Effector CD4-positive, alpha-beta T cell (primary cell): ENCODE measurements around the gene SPOCK1.

Experiments used
- DNase-seq: peaks from one replicate; pipeline ENCODE4 v3.0.0-alpha.2; 2020

The SPOCK1 gene

GRCh38 chr5:137357436-137357835 is 141.7 kb downstream of the SPOCK1 start:
- DNase-seq: no peak

- DNase-seq: no peak
Measured at GRCh38 chr5:137356127-137356526, 143.0 kb downstream of the SPOCK1 start.

DNA sequence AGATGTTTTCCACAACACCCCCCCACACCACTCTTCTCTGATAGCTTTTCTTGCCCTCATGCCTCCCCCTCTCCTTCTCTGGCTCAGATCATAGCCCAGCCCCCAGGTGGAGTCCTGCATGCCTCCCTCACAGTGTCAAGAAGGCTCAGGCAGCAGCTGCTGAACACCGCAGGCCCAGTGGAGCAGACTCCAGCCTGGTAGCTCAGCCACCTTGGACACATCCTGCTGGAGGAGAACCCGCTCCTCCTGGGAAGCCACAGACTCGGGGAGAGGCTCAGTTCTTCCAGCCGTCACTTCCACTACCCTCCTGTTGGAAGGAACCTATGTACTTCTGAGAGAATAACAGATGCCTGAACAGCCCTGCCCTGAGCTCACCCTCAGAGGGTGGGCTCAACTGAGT is 143.4 kb downstream of the SPOCK1 start:
- DNase-seq: no peak

GRCh38 chr5:137352095-137352494 is 147.0 kb downstream of the SPOCK1 start:
- DNase-seq: no peak

DNA sequence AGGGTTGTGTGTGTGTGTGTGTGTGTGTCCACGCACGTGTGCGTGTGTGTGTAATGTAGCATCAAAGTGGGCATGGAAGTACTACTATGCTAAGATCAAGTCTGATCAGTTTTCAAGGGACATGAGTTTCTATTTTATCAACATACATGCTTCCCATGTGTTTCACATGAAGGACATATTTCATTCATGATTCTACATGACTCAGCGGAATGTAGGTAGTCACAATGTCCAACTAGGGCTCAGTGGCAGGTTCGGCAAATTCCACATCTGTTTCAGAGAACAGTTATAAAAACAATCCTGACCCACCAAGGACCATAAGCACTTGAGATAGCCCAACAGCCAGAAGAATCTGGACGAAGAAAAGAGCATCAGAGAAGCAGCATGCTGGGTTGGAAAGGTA is 148.3 kb downstream of the SPOCK1 start:
- DNase-seq: no peak

- no peak for DNase-seq
Measured at GRCh38 chr5:137348759-137349158, 150.4 kb downstream of the SPOCK1 start.

- DNase-seq: no peak
Measured at GRCh38 chr5:137347865-137348264, 151.3 kb downstream of the SPOCK1 start.

GRCh38 chr5:137346281-137346680 is 152.8 kb downstream of the SPOCK1 start:
- no peak for DNase-seq

- no peak for DNase-seq
Measured at GRCh38 chr5:137345396-137345795, 153.7 kb downstream of the SPOCK1 start.

GRCh38 chr5:137344723-137345322 is 154.3 kb downstream of the SPOCK1 start:
- no peak for DNase-seq

GRCh38 chr5:137344021-137344420 is 155.1 kb downstream of the SPOCK1 start:
- no peak for DNase-seq

- DNase-seq: no peak
Measured at GRCh38 chr5:137342764-137343163, 156.4 kb downstream of the SPOCK1 start.

DNA sequence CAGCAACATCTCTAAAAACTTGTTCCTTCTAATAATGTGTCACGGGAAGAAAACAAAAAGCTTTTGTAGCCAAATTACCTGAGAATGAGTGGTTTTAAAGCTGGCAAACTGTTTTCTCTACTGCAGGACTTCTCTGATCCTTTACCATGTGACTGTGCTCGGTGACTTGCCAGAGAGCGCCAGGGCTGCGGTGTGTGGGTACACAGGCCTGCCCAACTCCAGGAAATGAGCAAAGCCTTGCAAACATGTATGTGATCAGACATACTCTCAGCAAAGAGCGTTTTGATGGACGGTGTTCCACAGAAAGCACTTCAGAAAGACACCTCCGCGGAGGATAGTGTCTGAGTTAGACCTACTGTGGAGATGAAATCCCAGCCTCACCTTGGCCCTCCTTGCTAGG is 157.3 kb downstream of the SPOCK1 start:
- no peak for DNase-seq

DNA sequence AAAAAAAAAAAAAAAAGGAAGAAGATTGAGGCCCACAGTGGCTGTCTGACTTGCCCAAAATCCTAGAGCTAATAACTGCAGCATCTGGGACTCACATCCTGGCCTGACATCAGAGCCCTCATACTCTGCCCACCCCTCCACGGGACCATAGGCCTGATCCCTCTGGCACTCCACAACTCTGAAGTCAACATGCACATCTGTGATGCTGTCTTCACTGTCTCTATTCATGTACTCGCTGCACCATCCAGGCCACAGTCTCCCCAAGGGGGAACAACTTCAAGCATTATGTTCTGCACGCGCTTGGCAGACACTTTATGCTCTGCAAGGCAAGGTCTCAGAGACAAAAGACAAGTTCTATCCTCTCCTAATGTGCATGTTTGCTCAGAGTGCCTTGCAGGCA is 158.2 kb downstream of the SPOCK1 start:
- no peak for DNase-seq

GRCh38 chr5:137336565-137337120 is 162.5 kb downstream of the SPOCK1 start:
- no peak for DNase-seq

DNA sequence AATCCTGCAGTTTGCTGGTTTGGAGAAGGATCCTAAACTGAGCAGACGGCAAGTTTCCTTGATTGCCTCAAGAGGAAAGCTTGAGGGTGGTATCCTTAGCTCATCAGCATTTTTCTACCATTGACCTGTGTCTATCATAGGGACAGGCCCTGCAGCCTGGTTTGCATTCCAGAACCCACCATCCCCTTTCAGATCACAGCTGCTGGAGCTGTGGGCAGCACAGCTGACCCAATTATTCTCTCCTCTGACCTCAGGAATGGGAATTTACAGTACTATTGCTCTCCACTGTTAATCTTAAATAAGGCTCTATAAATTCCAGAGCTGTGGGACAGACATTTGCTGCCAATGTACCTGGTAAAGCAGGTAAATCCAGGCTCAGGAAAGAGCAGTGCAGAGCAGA is 163.0 kb downstream of the SPOCK1 start:
- no peak for DNase-seq

DNA sequence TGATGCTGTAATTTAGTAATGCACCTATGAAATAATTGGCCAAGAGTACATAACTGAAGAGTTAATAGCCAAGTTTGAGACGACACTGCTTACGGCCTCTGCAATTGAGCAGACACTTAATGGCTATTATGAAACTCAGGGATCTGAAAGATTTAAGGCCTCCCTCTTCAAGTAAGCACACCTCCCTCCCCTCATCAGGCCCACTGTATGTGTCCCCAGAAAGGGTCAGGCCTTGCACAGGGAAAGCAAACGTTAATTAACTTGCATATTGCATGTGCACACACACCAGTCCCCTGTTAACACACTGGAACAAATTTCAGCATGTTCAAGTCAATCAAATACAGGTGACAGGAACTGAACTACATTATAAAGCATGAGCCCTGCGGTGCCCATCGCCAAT is 163.6 kb downstream of the SPOCK1 start:
- no peak for DNase-seq

DNA sequence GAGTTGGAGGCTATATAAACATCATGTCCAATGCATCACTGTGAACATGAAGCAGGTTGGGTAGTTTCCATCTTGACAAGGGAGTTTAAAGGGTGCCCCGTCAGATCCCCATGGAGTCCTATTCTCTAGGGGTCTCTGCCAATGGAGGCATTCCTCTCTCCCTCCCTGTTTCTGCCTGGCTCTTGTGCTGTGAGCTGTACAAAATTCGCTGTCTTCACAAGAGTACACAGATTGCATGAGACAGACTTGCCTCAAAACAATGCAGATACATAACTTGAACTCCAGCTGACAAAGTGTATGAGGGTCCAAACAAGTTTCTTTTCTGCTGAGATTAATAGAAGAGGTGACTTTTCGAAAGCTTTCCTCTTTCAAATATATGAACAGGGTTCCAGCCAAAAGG is 165.2 kb downstream of the SPOCK1 start:
- no peak for DNase-seq

GRCh38 chr5:137333475-137333874 is 165.7 kb downstream of the SPOCK1 start:
- no peak for DNase-seq

- no peak for DNase-seq
Measured at GRCh38 chr5:137332296-137332695, 166.8 kb downstream of the SPOCK1 start.

GRCh38 chr5:137329586-137330296 is 169.4 kb downstream of the SPOCK1 start:
- DNase-seq: no peak

- no peak for DNase-seq
Measured at GRCh38 chr5:137328991-137329390, 170.1 kb downstream of the SPOCK1 start.

DNA sequence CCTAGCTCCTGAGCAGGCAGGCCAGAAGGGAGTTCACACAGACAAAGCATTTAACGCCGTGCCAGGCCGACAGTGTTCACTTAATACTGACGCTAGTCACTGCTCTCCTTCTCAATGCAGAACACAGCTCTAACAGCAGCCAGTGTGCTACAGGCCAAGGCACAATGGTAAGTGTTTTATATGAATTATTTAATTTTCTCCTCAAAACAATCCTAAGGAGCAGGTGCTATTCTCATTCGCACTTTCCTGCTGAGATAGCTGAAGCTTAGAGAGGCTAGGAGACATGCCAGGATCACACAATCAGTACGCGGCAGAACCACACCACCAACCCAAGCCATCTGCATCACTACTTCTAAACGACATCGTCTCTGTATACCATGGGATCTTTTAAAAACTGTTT is 170.7 kb downstream of the SPOCK1 start:
- no peak for DNase-seq

GRCh38 chr5:137325721-137326120 is 173.4 kb downstream of the SPOCK1 start:
- no peak for DNase-seq
